GM06990 (cell line): Measurements from ENCODE around the gene SPAG7.
A peak's percentile ranks its signal among the peaks of the same experiment; 100 is the strongest.

Experiments used
- DNase-seq: peaks from one replicate; pipeline ENCODE4 v3.0.0-alpha.2; 2011; ENCODE audit not compliant: insufficient read length; ENCODE audit errors: extremely low read depth
- H3K27me3 ChIP-seq: replicated peaks from 2 replicates; pipeline ENCODE4 v1.6.0; 2011; ENCODE audit warnings: low read length; ENCODE audit not compliant: control insufficient read depth, insufficient read depth
- H3K36me3 ChIP-seq: 2 replicates; pipeline ENCODE4 v1.5.1; 2011; ENCODE audit warnings: low read length; ENCODE audit not compliant: control insufficient read depth, insufficient read depth
- H3K4me3 ChIP-seq: replicated peaks from 2 replicates; pipeline ENCODE4 v1.5.1; 2011; ENCODE audit warnings: low read depth, mild to moderate bottlenecking, control low read depth, low read length
- TF ChIP-seq, protein P1 (sequence below): IDR thresholded peaks from 2 replicates; pipeline ENCODE4 v1.5.1; 2011; ENCODE audit warnings: low read length, control low read depth, mild to moderate bottlenecking, inconsistent platforms; ENCODE audit not compliant: insufficient read depth, poor library complexity, severe bottlenecking

Gene SPAG7

DNA sequence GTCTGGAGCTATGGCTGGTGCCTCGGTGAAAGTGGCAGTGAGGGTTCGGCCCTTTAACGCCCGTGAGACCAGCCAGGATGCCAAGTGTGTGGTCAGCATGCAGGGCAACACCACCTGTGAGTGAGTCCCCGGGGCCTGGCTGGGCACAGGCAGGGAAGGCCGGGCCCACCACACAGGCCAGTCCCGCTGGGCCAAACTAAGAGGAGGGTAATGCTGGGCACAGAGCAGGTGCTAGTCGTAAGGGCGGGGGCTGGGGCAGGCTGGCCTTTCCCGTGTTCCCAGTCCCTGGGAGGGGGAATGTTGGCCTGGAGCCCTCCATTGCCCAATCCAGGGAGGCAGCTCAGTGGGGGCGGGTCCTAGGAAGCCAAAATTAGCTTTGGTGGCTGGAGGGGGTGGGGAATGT, 32.6 kb upstream of the SPAG7 start:
- TF ChIP-seq, protein P1, sequence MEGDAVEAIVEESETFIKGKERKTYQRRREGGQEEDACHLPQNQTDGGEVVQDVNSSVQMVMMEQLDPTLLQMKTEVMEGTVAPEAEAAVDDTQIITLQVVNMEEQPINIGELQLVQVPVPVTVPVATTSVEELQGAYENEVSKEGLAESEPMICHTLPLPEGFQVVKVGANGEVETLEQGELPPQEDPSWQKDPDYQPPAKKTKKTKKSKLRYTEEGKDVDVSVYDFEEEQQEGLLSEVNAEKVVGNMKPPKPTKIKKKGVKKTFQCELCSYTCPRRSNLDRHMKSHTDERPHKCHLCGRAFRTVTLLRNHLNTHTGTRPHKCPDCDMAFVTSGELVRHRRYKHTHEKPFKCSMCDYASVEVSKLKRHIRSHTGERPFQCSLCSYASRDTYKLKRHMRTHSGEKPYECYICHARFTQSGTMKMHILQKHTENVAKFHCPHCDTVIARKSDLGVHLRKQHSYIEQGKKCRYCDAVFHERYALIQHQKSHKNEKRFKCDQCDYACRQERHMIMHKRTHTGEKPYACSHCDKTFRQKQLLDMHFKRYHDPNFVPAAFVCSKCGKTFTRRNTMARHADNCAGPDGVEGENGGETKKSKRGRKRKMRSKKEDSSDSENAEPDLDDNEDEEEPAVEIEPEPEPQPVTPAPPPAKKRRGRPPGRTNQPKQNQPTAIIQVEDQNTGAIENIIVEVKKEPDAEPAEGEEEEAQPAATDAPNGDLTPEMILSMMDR, result no peak

DNA sequence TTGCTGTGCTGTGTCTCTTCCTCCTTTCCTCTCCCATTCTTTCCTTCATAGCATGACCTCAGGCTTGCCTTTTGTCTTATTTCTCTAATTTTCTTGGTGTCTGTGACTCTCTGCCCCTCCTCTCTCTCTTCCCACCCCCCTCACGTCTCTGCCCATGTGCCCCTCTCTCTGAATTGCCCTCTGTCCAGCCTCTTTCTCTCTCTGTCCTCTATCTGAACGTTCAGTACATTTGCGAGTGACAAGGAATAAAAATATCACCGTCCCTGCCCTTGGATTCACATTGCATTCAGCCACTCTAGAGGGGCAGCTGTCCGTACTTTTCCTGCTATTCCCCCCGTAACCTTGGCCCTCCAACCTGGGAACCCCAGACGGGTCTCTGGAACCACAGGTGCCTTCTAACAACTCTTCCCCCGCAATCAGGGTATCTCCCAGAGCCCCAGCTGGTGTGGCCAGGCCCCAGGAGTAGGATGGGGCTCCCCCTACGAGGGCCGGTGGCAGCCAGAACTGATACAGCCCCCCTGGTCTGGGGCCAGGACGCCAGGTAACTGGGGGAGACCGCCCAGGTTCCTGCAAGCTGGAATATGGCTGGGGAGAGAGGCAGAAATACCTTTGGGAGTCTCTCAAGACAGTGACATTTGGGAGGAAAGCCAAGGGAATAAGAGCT, 31.9 kb upstream of the SPAG7 start:
- Histone ChIP-seq H3K4me3 (peak overlapping the region; percentile 96), H3K36me3 (peaks cover 26% of the 10 kb centered on the region)

More for the DNA sequence above, 32.6 kb upstream of the SPAG7 start:
- no peak overlapping the region for H3K4me3 ChIP-seq
- peaks cover 30% of the 10 kb centered on the region for H3K36me3 ChIP-seq
- no peaks in the 10 kb centered on the region for H3K27me3 ChIP-seq
- no peak for DNase-seq

DNA sequence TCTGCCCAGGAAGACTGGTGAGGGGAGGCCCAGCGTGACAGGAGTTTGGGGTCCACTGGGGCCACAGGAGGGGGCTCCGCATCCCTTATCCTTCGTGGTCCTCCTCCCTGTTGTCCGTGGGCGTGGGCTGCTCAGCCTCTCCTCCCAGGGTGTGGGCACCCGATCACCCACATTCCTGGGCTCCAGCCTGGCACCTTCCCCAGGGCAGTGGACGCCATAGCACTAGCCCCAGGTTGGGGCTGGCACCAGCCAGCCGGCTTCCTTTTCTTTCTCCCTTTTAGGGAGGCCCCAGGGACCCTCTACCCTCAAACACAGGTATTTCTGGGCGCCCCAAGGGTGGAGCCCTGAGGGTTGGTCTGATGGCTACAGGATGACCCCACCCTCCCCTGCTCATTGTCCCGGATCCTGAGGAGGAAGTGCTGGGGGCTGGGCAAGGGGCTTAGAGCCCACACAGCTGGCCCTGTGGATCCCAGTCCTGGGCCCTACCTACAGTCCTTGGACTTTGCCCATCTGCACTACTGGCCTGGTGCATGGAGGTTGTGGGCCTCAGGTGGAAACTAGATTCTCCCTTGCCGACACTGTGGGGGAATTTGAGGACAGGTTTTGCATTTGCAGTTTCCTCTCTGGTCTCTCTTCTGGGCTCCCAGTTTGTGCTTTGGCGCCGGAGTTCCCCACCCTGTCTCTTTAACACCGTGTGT, 31.3 kb upstream of the SPAG7 start:
- no peak for DNase-seq
- TF ChIP-seq, protein P1, result no peak
- no peaks in the 10 kb centered on the region for H3K27me3 ChIP-seq
- H3K4me3 ChIP-seq, result peak overlapping the region; percentile 96
- H3K36me3 ChIP-seq, result peaks cover 21% of the 10 kb centered on the region

More for the DNA sequence above, 31.9 kb upstream of the SPAG7 start:
- TF ChIP-seq, protein P1, result no peak
- DNase-seq, result no peak
- H3K27me3 ChIP-seq, result no peaks in the 10 kb centered on the region

DNA sequence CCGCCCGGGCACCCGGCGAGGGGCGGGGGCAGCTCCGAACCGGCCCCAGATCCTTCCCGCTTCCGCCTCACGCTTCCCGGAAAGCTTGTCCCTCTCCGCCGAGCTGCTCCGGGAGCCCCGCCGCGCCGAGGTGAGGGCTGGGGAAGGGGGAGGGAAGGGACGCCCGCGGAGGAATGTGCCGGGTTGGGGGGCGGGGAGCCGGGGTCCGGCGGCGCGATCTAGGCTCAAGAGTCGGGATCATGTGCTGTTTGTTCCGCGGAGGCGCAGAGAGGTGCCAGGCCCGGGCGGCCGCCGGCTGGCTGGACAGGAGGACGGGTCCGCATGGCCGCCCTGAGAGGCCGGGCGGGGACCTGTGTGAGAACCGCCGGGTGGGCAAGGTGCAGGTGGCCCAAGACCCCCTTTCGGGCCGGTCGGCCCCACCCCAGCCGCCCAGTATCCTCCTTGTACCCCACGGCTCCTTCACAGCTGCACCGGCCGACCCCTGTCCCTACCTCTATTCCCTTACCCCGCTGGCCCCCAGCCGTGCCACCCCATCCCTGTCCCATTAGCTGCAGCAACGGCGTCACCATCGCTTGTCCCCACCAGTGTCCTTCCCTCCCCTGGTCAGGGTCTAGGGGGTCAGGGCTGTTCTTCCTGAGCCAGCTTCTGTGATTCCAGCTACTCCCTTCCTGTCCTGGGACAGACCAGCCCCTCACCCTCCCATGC, 30.6 kb upstream of the SPAG7 start:
- H3K36me3 ChIP-seq, result peaks cover 15% of the 10 kb centered on the region
- TF ChIP-seq, protein P1, result no peak

DNA sequence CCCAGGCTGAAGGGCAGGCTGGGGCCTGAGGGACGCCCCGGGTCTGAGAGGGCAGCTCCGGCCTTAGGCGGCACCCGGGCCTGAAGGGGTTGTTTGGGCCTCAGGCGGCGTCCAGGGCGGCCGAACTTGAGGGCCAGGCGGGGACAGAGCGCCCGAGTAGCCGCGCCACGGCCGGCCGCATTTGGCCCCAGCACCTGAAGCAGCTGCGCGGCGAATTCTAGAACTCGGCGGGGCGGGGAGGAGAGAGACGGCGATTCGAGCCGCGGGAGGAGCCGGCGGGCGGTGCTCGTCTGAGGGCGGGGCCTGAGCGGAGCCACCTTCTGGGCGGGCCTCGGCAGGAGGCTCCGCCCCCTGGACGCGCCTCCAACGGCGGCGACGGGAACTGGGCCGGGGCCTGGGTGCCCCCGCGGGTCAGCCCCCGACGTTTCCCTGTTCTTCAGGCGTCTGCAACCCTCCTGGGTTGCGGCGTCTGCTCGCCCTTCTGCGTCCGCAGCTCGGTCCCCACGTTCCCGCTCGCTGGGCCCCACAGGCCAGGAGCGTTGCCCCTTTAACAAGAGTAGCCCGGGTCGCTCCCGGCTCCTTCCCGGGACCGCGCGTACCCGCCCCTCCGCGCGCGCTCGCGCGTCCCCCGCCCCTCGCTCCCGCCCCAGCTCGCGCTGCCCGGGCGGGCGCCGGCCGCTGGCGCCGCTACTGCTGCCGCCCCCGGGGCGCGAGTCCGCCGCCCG, 29.8 kb upstream of the SPAG7 start, which contains the start of the genes INCA1 and KIF1C:
INCA1 (minus strand) TSS at position 221 of the 725 bp plus-strand sequence. CDS start 3,085 bp downstream, outside the sequence.
KIF1C (plus strand) TSS at position 649 of the 725 bp plus-strand sequence. CDS start 2,297 bp downstream, outside the sequence.
- H3K27me3 ChIP-seq, result no peaks in the 10 kb centered on the region
- TF ChIP-seq, protein P1, result peak; percentile 1
- peak within 1 kb of the TSS; percentile 96 for H3K4me3 ChIP-seq
- peak; percentile 91 for DNase-seq
- H3K36me3 ChIP-seq, result peaks cover 13% of the 10 kb centered on the region

More for the DNA sequence above, 30.6 kb upstream of the SPAG7 start:
- Histone ChIP-seq H3K27me3 (no peaks in the 10 kb centered on the region), H3K4me3 (peak overlapping the region; percentile 96)
- DNase-seq, result peak; percentile 55
